ENCODE measurements around the gene FBH1.
A peak's percentile ranks its signal among the peaks of the same experiment; 100 is the strongest.

- peak; percentile 62 to 65 for TF ChIP-seq CTCF (conservative IDR thresholded peaks at IDR 0.05 in 1 of 2, IDR thresholded peaks at IDR 0.05 in 1 of 2; ENCODE audit: extremely low read depth in 1 of 2, insufficient read depth in 1 of 2, low read depth in 1 of 2, low read length in 2 of 2)
- TF ChIP-seq EZH2 (IDR thresholded peaks at IDR 0.05; ENCODE audit: borderline replicate concordance, low read length): no peak
Observed at GRCh38 chr10:5873515-5873995, 16.5 kb upstream of the FBH1 start.
